GM19035 (cell line): ENCODE data around the gene ABHD15.
A peak's percentile ranks its signal among the peaks of the same experiment; 100 is the strongest.

Experiments
- ATAC-seq: cut with Tn5 transposase; IDR thresholded peaks from one replicate; pipeline ENCODE4 v1.9.1; 2021; ENCODE audit not compliant: unreplicated experiment

The ABHD15 gene

GRCh38 chr17:29566473-29567303, at the start of gene ABHD15:
Gene ABHD15 (minus strand): TSS chr17:29567037. CDS start chr17:29566966, 71 bp downstream.
- ATAC-seq = peak; percentile 30

- peak; percentile 47 for ATAC-seq
Measured at GRCh38 chr17:29615492-29616299, 48.9 kb upstream of the ABHD15 start.

GRCh38 chr17:29615048-29615385, 48.2 kb upstream of the ABHD15 start:
- no peak for ATAC-seq

- ATAC-seq = no peak
Measured at GRCh38 chr17:29614349-29615047, 47.7 kb upstream of the ABHD15 start.

GRCh38 chr17:29613856-29614255, 47.0 kb upstream of the ABHD15 start:
- no peak for ATAC-seq

GRCh38 chr17:29613352-29613837, 46.6 kb upstream of the ABHD15 start:
- no peak for ATAC-seq

- ATAC-seq = no peak
Measured at GRCh38 chr17:29612404-29613280, 45.8 kb upstream of the ABHD15 start.

GRCh38 chr17:29612094-29612403, 45.2 kb upstream of the ABHD15 start:
- ATAC-seq = no peak

- no peak for ATAC-seq
Measured at GRCh38 chr17:29611351-29612093, 44.7 kb upstream of the ABHD15 start.

- ATAC-seq = no peak
Measured at GRCh38 chr17:29610395-29610794, 43.6 kb upstream of the ABHD15 start.

- no peak for ATAC-seq
Measured at GRCh38 chr17:29608986-29609385, 42.1 kb upstream of the ABHD15 start.

GRCh38 chr17:29607557-29608195, 40.8 kb upstream of the ABHD15 start:
- ATAC-seq = no peak

- ATAC-seq = no peak
Measured at GRCh38 chr17:29603109-29603674, 36.4 kb upstream of the ABHD15 start.

GRCh38 chr17:29597361-29598172, 30.7 kb upstream of the ABHD15 start:
- ATAC-seq = no peak

- ATAC-seq = no peak
Measured at GRCh38 chr17:29596811-29597210, 30.0 kb upstream of the ABHD15 start.

GRCh38 chr17:29595943-29596774, 29.3 kb upstream of the ABHD15 start:
- no peak for ATAC-seq
